ENCODE measurements around the gene ARHGEF10L. TPM values are rescaled to one million over a fixed set of nuclear protein-coding genes. Genes with fewer than 3 reads are reported as not detected.
"Not testable (repeated sequence)": the region's sequence is repeated elsewhere in the genome, so short reads cannot be mapped to it uniquely, and the experiment has no call there.

The ARHGEF10L gene
- total RNA-seq, 5 donors from 2014 or later (not counting 1 experiment from before 2014, with no cell fraction given): 0.12 to 0.30 (median 0.22) TPM; not detected in 2

DNA sequence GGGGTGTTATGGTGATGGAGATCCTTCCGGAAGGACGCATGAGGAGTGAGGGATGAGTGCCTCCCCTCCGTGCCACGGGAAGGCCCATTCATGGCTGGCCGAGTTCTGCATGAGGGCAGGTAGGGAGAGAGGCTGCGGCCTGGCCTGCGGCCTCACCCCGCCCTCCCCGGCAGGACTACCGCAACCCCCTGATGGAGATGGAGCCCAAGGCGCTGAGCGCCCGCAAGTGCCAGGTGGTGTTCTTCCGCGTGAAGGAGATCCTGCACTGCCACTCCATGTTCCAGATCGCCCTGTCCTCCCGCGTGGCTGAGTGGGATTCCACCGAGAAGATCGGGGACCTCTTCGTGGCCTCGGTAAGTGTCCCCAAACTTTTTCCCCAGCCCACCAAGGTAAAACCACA, 83.3 kb downstream of the ARHGEF10L start:
- no peak for DNase-seq
- WGBS (ENCODE audit: insufficient coverage): 95% methylated on average over 18 of the region's 22 CpGs
- POLR2A ChIA-PET: no interaction called here
- Histone ChIP-seq H3K27me3 (replicated peaks in 1 of 2; ENCODE audit: control insufficient read depth in 2 of 2, extremely low read depth in 1 of 2, insufficient read depth in 2 of 2, low read length in 1 of 2) (peaks cover 0 to 24% of the 10 kb centered on the region in 2 experiments), H3K9me3 (no peaks in the 10 kb centered on the region), H3K27ac (ENCODE audit: low read length) (no peak overlapping the region), H3K36me3 (ENCODE audit: control insufficient read depth in 2 of 2, extremely low read depth in 1 of 2, insufficient read depth in 1 of 2, low read length in 1 of 2) (no peaks in the 10 kb centered on the region), H3K4me1 (ENCODE audit: control insufficient read depth in 1 of 2, extremely low read depth in 1 of 2, insufficient read depth in 2 of 2, low read length in 2 of 2) (no peaks in the 10 kb centered on the region), H3K4me3 (ENCODE audit: control insufficient read depth in 1 of 2, extremely low read depth in 1 of 2, low read length in 1 of 2) (no peak overlapping the region)
- CTCF ChIA-PET: no interaction called here
- peaks cover 8 to 14% of the 10 kb centered on the region in 2 donors for H3K27me3 Mint-ChIP-seq
- no peaks in the 10 kb centered on the region for H3K36me3 Mint-ChIP-seq
- H3K4me3 Mint-ChIP-seq: no peak overlapping the region
- no peak overlapping the region for H3K27ac Mint-ChIP-seq
- no peaks in the 10 kb centered on the region for H3K9me3 Mint-ChIP-seq
- no peaks in the 10 kb centered on the region for H3K4me1 Mint-ChIP-seq
- ATAC-seq (replicated peaks in 1 of 4): no peak

- H3K27ac Mint-ChIP-seq: no peak overlapping the region
- DNase-seq (no peak), ATAC-seq (replicated peaks in 1 of 4) (no peak)
- H3K27ac ChIP-seq (ENCODE audit: low read length): no peak overlapping the region
- no peaks in the 10 kb centered on the region for H3K4me1 ChIP-seq (ENCODE audit: control insufficient read depth in 1 of 2, extremely low read depth in 1 of 2, insufficient read depth in 2 of 2, low read length in 2 of 2)
- H3K4me3 Mint-ChIP-seq: no peak overlapping the region
- no peaks in the 10 kb centered on the region for H3K36me3 ChIP-seq (ENCODE audit: control insufficient read depth in 2 of 2, extremely low read depth in 1 of 2, insufficient read depth in 1 of 2, low read length in 1 of 2)
- POLR2A ChIA-PET: no interaction called here
- no peaks in the 10 kb centered on the region for H3K9me3 Mint-ChIP-seq
- peaks cover 0 to 8% of the 10 kb centered on the region in 2 experiments for H3K27me3 ChIP-seq (replicated peaks in 1 of 2; ENCODE audit: control insufficient read depth in 2 of 2, extremely low read depth in 1 of 2, insufficient read depth in 2 of 2, low read length in 1 of 2)
- no peak overlapping the region for H3K4me3 ChIP-seq (ENCODE audit: control insufficient read depth in 1 of 2, extremely low read depth in 1 of 2, low read length in 1 of 2)
- no peaks in the 10 kb centered on the region for H3K4me1 Mint-ChIP-seq
- H3K36me3 Mint-ChIP-seq: no peaks in the 10 kb centered on the region
- H3K27me3 Mint-ChIP-seq: peaks cover 0 to 4% of the 10 kb centered on the region in 2 donors
- CTCF ChIA-PET: no interaction called here
- H3K9me3 ChIP-seq: no peaks in the 10 kb centered on the region
- WGBS (ENCODE audit: insufficient coverage): 83% methylated on average over 2 of the region's 8 CpGs
Observed at GRCh38 chr1:17624611-17625233, 85.2 kb downstream of the ARHGEF10L start.

- Histone ChIP-seq H3K27ac (ENCODE audit: low read length) (no peak overlapping the region), H3K4me3 (ENCODE audit: control insufficient read depth in 1 of 2, extremely low read depth in 1 of 2, low read length in 1 of 2) (no peak overlapping the region), H3K27me3 (replicated peaks in 1 of 2; ENCODE audit: control insufficient read depth in 2 of 2, extremely low read depth in 1 of 2, insufficient read depth in 2 of 2, low read length in 1 of 2) (peaks cover 0 to 12% of the 10 kb centered on the region in 2 experiments), H3K9me3 (no peaks in the 10 kb centered on the region), H3K4me1 (ENCODE audit: control insufficient read depth in 1 of 2, extremely low read depth in 1 of 2, insufficient read depth in 2 of 2, low read length in 2 of 2) (no peaks in the 10 kb centered on the region), H3K36me3 (ENCODE audit: control insufficient read depth in 2 of 2, extremely low read depth in 1 of 2, insufficient read depth in 1 of 2, low read length in 1 of 2) (no peaks in the 10 kb centered on the region)
- POLR2A ChIA-PET: no interaction called here
- Mint-ChIP-seq H3K4me1 (no peaks in the 10 kb centered on the region), H3K4me3 (no peak overlapping the region), H3K27ac (no peak overlapping the region), H3K36me3 (no peaks in the 10 kb centered on the region), H3K27me3 (peaks cover 0 to 4% of the 10 kb centered on the region in 2 donors), H3K9me3 (no peaks in the 10 kb centered on the region)
- ATAC-seq (replicated peaks in 1 of 4) (no peak), DNase-seq (no peak)
- CTCF ChIA-PET: no interaction called here
- WGBS (ENCODE audit: insufficient coverage): 77% methylated on average over 11 of the region's 16 CpGs
Observed at GRCh38 chr1:17627239-17628052, 87.9 kb downstream of the ARHGEF10L start.

GRCh38 chr1:17629046-17629445, 89.5 kb downstream of the ARHGEF10L start:
- H3K4me1 Mint-ChIP-seq; H3K27ac Mint-ChIP-seq; H3K4me3 Mint-ChIP-seq; H3K4me1 ChIP-seq (ENCODE audit: control insufficient read depth in 1 of 2, extremely low read depth in 1 of 2, insufficient read depth in 2 of 2, low read length in 2 of 2); H3K36me3 Mint-ChIP-seq; H3K27me3 ChIP-seq (replicated peaks in 1 of 2; ENCODE audit: control insufficient read depth in 2 of 2, extremely low read depth in 1 of 2, insufficient read depth in 2 of 2, low read length in 1 of 2); H3K27me3 Mint-ChIP-seq; CTCF ChIA-PET; H3K4me3 ChIP-seq (ENCODE audit: control insufficient read depth in 1 of 2, extremely low read depth in 1 of 2, low read length in 1 of 2); POLR2A ChIA-PET; DNase-seq; H3K27ac ChIP-seq (ENCODE audit: low read length); H3K9me3 ChIP-seq; H3K36me3 ChIP-seq (ENCODE audit: control insufficient read depth in 2 of 2, extremely low read depth in 1 of 2, insufficient read depth in 1 of 2, low read length in 1 of 2); ATAC-seq (replicated peaks in 1 of 4); H3K9me3 Mint-ChIP-seq: not testable (repeated sequence)
- WGBS (ENCODE audit: insufficient coverage): 40% methylated on average over 1 of the region's 5 CpGs

DNA sequence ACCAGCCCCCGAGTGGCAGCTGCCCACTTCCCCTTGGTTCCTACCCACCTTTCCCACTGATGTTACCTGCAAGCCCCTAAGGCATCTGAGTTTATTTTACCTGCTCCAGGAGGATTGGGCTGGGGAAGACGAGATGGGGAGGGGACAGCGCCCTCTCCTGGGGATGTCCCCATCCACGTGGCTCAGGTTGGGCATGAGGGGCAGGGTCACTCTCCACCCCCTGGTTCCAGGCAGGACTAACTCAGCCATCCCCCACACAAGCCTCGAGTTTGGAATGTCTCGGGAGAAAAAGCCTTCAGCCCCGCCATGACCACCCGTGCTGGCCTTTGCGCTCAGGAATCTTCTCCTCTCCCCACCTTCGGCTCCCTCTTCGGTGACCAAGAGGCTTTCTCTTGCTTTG, 90.0 kb downstream of the ARHGEF10L start:
- CTCF ChIA-PET: interaction anchor here in 1 of 2 donors (0.5 kb wide), 1 partner anchor 23 kb away, joined by 3 read pairs; no protein-coding TSS in a partner anchor
- no peak overlapping the region for H3K4me3 ChIP-seq (ENCODE audit: control insufficient read depth in 1 of 2, extremely low read depth in 1 of 2, low read length in 1 of 2)
- peaks cover 0 to 4% of the 10 kb centered on the region in 2 donors for H3K27me3 Mint-ChIP-seq
- no peaks in the 10 kb centered on the region for H3K9me3 Mint-ChIP-seq
- 78% methylated on average over 3 of the region's 11 CpGs for WGBS (ENCODE audit: insufficient coverage)
- H3K4me1 Mint-ChIP-seq: no peaks in the 10 kb centered on the region
- no peak overlapping the region for H3K4me3 Mint-ChIP-seq
- POLR2A ChIA-PET: no interaction called here
- DNase-seq (no peak), ATAC-seq (replicated peaks in 1 of 4) (no peak)
- H3K9me3 ChIP-seq: no peaks in the 10 kb centered on the region
- H3K27ac Mint-ChIP-seq: no peak overlapping the region
- H3K27ac ChIP-seq (ENCODE audit: low read length): no peak overlapping the region
- H3K36me3 ChIP-seq (ENCODE audit: control insufficient read depth in 2 of 2, extremely low read depth in 1 of 2, insufficient read depth in 1 of 2, low read length in 1 of 2): no peaks in the 10 kb centered on the region
- H3K27me3 ChIP-seq (replicated peaks in 1 of 2; ENCODE audit: control insufficient read depth in 2 of 2, extremely low read depth in 1 of 2, insufficient read depth in 2 of 2, low read length in 1 of 2): peaks cover 0 to 9% of the 10 kb centered on the region in 2 experiments
- no peaks in the 10 kb centered on the region for H3K36me3 Mint-ChIP-seq
- no peaks in the 10 kb centered on the region for H3K4me1 ChIP-seq (ENCODE audit: control insufficient read depth in 1 of 2, extremely low read depth in 1 of 2, insufficient read depth in 2 of 2, low read length in 2 of 2)

DNA sequence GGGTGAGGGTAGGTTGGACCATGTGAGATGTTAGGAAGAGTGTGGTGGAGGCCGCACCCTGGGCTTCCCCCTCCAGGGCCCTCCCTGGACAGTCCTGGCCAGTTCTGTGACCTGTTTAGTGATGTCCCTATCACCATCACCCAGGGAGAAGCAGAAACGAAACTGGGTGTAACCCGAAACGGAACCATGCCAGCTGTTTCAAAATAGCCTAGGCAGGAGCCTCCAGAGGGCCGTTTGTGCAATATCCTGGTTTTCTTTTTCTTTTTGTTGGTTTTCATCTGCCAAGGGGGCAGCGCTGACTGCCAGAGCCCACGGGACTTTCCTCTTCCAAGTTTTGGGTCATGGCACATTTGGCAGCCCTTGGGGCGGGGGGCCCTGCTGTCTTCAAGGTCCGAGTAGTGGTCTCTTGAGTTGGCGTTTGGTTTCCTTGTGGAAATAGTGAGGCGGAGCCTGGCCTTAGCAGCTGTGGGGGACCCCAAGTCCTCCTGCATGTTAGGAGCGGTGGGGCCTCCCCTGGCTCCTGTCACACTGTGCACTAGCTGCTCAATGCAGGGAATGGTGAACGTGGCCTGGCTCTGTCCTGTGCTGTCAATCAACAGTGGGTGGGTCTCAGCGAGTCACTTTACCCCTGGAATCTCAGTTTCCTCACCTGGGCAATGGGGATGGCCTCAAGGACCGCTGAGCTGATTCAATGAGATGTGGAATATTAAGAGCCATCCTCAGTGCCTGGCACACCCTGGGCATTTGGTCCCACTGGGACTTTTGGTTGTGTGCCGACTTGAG, 90.7 kb downstream of the ARHGEF10L start:
- ATAC-seq (replicated peaks in 1 of 4): no peak
- no peak overlapping the region for H3K4me3 Mint-ChIP-seq
- CTCF ChIA-PET: interaction anchor here in 1 of 2 donors (0.5 kb wide), 1 partner anchor 24 kb away, joined by 3 read pairs; no protein-coding TSS in a partner anchor

More for the DNA sequence above, 90.7 kb downstream of the ARHGEF10L start:
- peaks cover 0 to 9% of the 10 kb centered on the region in 2 experiments for H3K27me3 ChIP-seq (replicated peaks in 1 of 2; ENCODE audit: control insufficient read depth in 2 of 2, extremely low read depth in 1 of 2, insufficient read depth in 2 of 2, low read length in 1 of 2)
- no peak overlapping the region for H3K27ac ChIP-seq (ENCODE audit: low read length)
- peak in 2 of 35 experiments; percentile 16 to 31 for DNase-seq
- H3K27me3 Mint-ChIP-seq: peaks cover 0 to 4% of the 10 kb centered on the region in 2 donors
- H3K36me3 ChIP-seq (ENCODE audit: control insufficient read depth in 2 of 2, extremely low read depth in 1 of 2, insufficient read depth in 1 of 2, low read length in 1 of 2): no peaks in the 10 kb centered on the region
- H3K9me3 ChIP-seq: no peaks in the 10 kb centered on the region
- no peaks in the 10 kb centered on the region for H3K36me3 Mint-ChIP-seq
- no peaks in the 10 kb centered on the region for H3K4me1 ChIP-seq (ENCODE audit: control insufficient read depth in 1 of 2, extremely low read depth in 1 of 2, insufficient read depth in 2 of 2, low read length in 2 of 2)
- H3K4me1 Mint-ChIP-seq: no peaks in the 10 kb centered on the region
- POLR2A ChIA-PET: no interaction called here
- WGBS (ENCODE audit: insufficient coverage): 62% methylated on average over 15 of the region's 16 CpGs
- H3K4me3 ChIP-seq (ENCODE audit: control insufficient read depth in 1 of 2, extremely low read depth in 1 of 2, low read length in 1 of 2): no peak overlapping the region
- H3K27ac Mint-ChIP-seq: no peak overlapping the region
- H3K9me3 Mint-ChIP-seq: no peaks in the 10 kb centered on the region
